Parathyroid adenoma (tissue), 2 donors: ENCODE results near the gene ATRAID.
"Not testable (repeated sequence)": the region's sequence is repeated elsewhere in the genome, so short reads cannot be mapped to it uniquely, and the experiment has no call there.

Experiments
- H2AFZ ChIP-seq: fragments of 300-600 bp; sonication (generic); one replicate; pipeline ENCODE4 v1.7.0; 2017; ENCODE audit warnings: antibody characterized with exemption, mild to moderate bottlenecking
- H3K27ac ChIP-seq: fragments of 300-600 bp; sonication (generic); one replicate; pipeline ENCODE4 v1.7.0; 2017
- H3K27me3 ChIP-seq: fragments of 300-600 bp; sonication (generic); one replicate; pipeline ENCODE4 v1.7.0; 2017; ENCODE audit warnings: low read length; ENCODE audit not compliant: control insufficient read depth, insufficient read depth
- H3K36me3 ChIP-seq: fragments of 300-600 bp; sonication (generic); one replicate; pipeline ENCODE4 v1.7.0; 2017; ENCODE audit warnings: low read length; ENCODE audit not compliant: control insufficient read depth, insufficient read depth
- H3K4me1 ChIP-seq: fragments of 300-600 bp; sonication (generic); one replicate; pipeline ENCODE4 v1.7.0; 2017; ENCODE audit warnings: control low read depth
- H3K4me2 ChIP-seq: fragments of 300-600 bp; sonication (generic); one replicate; pipeline ENCODE4 v1.7.0; 2017; ENCODE audit warnings: low read length
- H3K4me3 ChIP-seq: fragments of 300-600 bp; sonication (generic); one replicate; pipeline ENCODE4 v1.7.0; 2017; ENCODE audit warnings: low read depth, low read length
- H3K79me2 ChIP-seq: fragments of 300-600 bp; sonication (generic); one replicate; pipeline ENCODE4 v1.7.0; 2017; ENCODE audit warnings: control low read depth
- H3K9ac ChIP-seq: fragments of 300-600 bp; sonication (generic); one replicate; pipeline ENCODE4 v1.7.0; 2017; ENCODE audit warnings: mild to moderate bottlenecking
- H3K9me3 ChIP-seq: fragments of 300-600 bp; sonication (generic); one replicate; pipeline ENCODE4 v1.7.0; 2017; ENCODE audit warnings: low read length; ENCODE audit not compliant: control insufficient read depth
- TF ChIP-seq, protein P1 (sequence below): fragments of 300-600 bp; sonication (generic); IDR thresholded peaks from one replicate; pipeline ENCODE4 v1.7.0; 2017; ENCODE audit warnings: antibody characterized with exemption, mild to moderate bottlenecking
- donor health status: primary hyperparathyroidism.

ATRAID gene

GRCh38 chr2:27171351-27171848 lies 40.4 kb upstream of the ATRAID start:
- Histone ChIP-seq H3K9me3 (no peaks in the 10 kb centered on the region), H3K4me2 (no peak overlapping the region), H3K27me3 (no peaks in the 10 kb centered on the region), H3K36me3 (no peaks in the 10 kb centered on the region), H2AFZ (no peak overlapping the region), H3K79me2 (no peaks in the 10 kb centered on the region), H3K4me3 (no peak overlapping the region), H3K4me1 (no peaks in the 10 kb centered on the region), H3K27ac (no peak overlapping the region), H3K9ac (no peak overlapping the region)
- TF ChIP-seq, protein P1, sequence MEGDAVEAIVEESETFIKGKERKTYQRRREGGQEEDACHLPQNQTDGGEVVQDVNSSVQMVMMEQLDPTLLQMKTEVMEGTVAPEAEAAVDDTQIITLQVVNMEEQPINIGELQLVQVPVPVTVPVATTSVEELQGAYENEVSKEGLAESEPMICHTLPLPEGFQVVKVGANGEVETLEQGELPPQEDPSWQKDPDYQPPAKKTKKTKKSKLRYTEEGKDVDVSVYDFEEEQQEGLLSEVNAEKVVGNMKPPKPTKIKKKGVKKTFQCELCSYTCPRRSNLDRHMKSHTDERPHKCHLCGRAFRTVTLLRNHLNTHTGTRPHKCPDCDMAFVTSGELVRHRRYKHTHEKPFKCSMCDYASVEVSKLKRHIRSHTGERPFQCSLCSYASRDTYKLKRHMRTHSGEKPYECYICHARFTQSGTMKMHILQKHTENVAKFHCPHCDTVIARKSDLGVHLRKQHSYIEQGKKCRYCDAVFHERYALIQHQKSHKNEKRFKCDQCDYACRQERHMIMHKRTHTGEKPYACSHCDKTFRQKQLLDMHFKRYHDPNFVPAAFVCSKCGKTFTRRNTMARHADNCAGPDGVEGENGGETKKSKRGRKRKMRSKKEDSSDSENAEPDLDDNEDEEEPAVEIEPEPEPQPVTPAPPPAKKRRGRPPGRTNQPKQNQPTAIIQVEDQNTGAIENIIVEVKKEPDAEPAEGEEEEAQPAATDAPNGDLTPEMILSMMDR = no peak

DNA sequence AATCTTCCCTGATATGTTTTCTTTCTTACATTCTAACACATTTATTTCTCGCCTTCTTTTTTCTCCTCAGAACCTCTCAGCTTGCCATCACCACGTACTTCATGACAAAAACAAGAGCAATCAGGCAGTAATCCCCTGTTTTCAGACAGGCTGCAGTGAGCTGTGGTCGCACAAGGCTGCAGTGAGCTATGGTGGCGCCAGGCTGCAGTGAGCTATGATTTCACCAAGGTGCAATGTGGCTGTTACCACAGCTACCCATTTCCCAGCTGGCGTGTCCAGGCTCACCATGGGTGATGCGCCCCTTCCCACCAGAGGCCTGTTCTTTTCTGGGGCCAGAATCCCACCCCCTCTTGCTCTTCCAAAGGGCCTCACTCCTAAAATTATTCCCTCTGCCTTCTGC lies 37.2 kb upstream of the ATRAID start:
- no peaks in the 10 kb centered on the region for H3K27me3 ChIP-seq
- H3K79me2 ChIP-seq = no peaks in the 10 kb centered on the region

DNA sequence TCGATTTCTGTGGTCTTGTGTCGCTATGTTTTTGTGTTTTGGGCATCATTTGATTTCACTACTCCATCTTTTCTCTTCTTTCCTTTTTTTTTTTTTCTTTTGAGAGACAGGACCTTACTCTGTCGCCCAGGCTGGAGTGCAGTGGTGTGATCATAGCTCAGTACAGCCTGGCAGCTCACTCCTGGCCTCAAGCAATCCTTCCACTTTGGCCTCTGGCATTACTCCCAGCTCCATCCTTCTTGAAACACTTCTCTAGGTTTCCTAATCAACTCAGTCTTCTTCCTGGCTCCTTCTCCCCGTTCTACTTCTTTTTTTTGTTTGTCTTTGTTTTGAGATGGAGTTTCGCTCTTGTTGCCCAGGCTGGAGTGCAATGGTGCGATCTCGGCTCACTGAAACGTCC lies 36.5 kb upstream of the ATRAID start:
- Histone ChIP-seq H3K27me3 (no peaks in the 10 kb centered on the region), H3K4me2 (no peak overlapping the region), H3K9me3 (no peaks in the 10 kb centered on the region), H3K4me3 (no peak overlapping the region), H3K36me3 (no peaks in the 10 kb centered on the region), H3K9ac (no peak overlapping the region), H2AFZ (no peak overlapping the region), H3K27ac (no peak overlapping the region), H3K79me2 (no peaks in the 10 kb centered on the region), H3K4me1 (peaks cover 4% of the 10 kb centered on the region)
- TF ChIP-seq, protein P1 = no peak

More for the DNA sequence above, 37.2 kb upstream of the ATRAID start:
- no peak overlapping the region for H2AFZ ChIP-seq
- H3K9ac ChIP-seq = no peak overlapping the region
- H3K4me1 ChIP-seq = peaks cover 4% of the 10 kb centered on the region
- H3K36me3 ChIP-seq = no peaks in the 10 kb centered on the region
- no peaks in the 10 kb centered on the region for H3K9me3 ChIP-seq
- H3K4me3 ChIP-seq = no peak overlapping the region
- TF ChIP-seq, protein P1 = no peak
- H3K4me2 ChIP-seq = no peak overlapping the region
- H3K27ac ChIP-seq = no peak overlapping the region

- not testable (repeated sequence) for H3K4me2 ChIP-seq, H3K79me2 ChIP-seq, H3K4me1 ChIP-seq, H3K27me3 ChIP-seq, H3K9ac ChIP-seq, H3K4me3 ChIP-seq, H3K36me3 ChIP-seq, H3K9me3 ChIP-seq, H2AFZ ChIP-seq, H3K27ac ChIP-seq
Observed at GRCh38 chr2:27175781-27176180, 36.1 kb upstream of the ATRAID start.

DNA sequence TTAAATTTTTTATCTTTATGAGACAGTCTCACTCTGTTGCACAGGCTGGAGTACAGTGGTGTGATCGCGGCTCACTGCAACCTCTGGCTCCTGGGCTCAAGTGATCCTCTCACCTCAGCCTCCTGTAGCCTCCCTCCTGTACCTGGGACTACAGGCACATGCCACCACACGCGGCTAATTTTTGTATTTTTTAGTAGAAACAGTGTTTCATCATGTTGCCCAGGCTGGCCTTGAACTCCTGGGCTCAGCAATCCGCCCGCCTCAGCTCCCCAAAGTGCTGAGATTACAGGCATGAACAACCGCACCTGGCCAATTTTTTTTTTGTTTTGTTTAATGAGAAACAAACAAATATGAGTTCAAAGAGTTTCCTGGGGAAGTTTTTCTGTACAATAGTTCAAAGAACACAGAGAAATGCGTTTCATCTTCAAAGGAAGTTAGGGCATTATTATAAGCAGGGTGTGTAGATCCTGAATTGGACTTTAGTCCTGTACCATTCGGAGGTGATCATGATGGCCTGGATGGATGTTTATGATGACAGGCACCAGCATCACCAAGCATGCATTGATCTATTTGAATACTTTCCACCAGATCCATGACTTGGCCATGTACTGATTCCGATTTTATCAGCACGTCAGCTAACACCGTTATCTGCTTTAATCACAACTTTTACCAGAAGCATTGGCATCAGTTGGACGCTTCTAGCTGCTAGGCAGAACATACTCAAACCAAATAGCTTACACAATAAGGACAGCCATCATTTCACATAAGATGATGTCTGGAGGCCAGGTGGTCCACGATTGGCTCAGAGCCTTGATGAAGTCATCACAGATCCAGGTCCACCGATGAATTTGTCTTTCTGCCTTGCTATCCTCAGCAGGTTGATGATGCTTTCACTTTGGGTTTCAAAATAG lies 34.1 kb upstream of the ATRAID start:
- H3K79me2 ChIP-seq = no peaks in the 10 kb centered on the region
- TF ChIP-seq, protein P1 = no peak
- peaks cover 4% of the 10 kb centered on the region for H3K4me1 ChIP-seq
- H2AFZ ChIP-seq = no peak overlapping the region
- no peak overlapping the region for H3K9ac ChIP-seq
- H3K9me3 ChIP-seq = no peaks in the 10 kb centered on the region
- H3K36me3 ChIP-seq = no peaks in the 10 kb centered on the region
- H3K27ac ChIP-seq = no peak overlapping the region
- H3K4me3 ChIP-seq = no peak overlapping the region
- H3K27me3 ChIP-seq = no peaks in the 10 kb centered on the region
- no peak overlapping the region for H3K4me2 ChIP-seq
